HG02938 (cell line): Measurements from ENCODE around the gene SYTL5.
A peak's percentile ranks its signal among the peaks of the same experiment; 100 is the strongest.

ENCODE experiments used
- ATAC-seq: cut with Tn5 transposase; IDR thresholded peaks from one replicate; pipeline ENCODE4 v1.9.1; 2021; ENCODE audit warnings: mild to moderate bottlenecking, moderate library complexity; ENCODE audit not compliant: unreplicated experiment

The SYTL5 gene

GRCh38 chrX:38087594-38087993 is 81.2 kb downstream of the SYTL5 start:
- ATAC-seq = no peak

GRCh38 chrX:38089173-38089982 is 83.0 kb downstream of the SYTL5 start:
- no peak for ATAC-seq

- no peak for ATAC-seq
Observed at GRCh38 chrX:38095971-38096529, 89.7 kb downstream of the SYTL5 start.

- ATAC-seq = no peak
Observed at GRCh38 chrX:38099688-38100087, 93.3 kb downstream of the SYTL5 start.

GRCh38 chrX:38102240-38102639 is 95.9 kb downstream of the SYTL5 start:
- no peak for ATAC-seq

- ATAC-seq = no peak
Observed at GRCh38 chrX:38102875-38103274, 96.5 kb downstream of the SYTL5 start.

GRCh38 chrX:38103857-38104812 is 97.8 kb downstream of the SYTL5 start:
- ATAC-seq = peak; percentile 88

GRCh38 chrX:38105216-38105725 is 98.9 kb downstream of the SYTL5 start:
- ATAC-seq = no peak

- no peak for ATAC-seq
Observed at GRCh38 chrX:38106991-38107655, 100.8 kb downstream of the SYTL5 start.

- no peak for ATAC-seq
Observed at GRCh38 chrX:38108364-38108763, 102.0 kb downstream of the SYTL5 start.

GRCh38 chrX:38109042-38109898 is 102.9 kb downstream of the SYTL5 start:
- no peak for ATAC-seq

GRCh38 chrX:38110231-38110630 is 103.9 kb downstream of the SYTL5 start:
- ATAC-seq = no peak

GRCh38 chrX:38111196-38111595 is 104.8 kb downstream of the SYTL5 start:
- ATAC-seq = no peak

- ATAC-seq = no peak
Observed at GRCh38 chrX:38112566-38112965, 106.2 kb downstream of the SYTL5 start.

GRCh38 chrX:38116706-38117105 is 110.4 kb downstream of the SYTL5 start:
- no peak for ATAC-seq

GRCh38 chrX:38117485-38117884 is 111.1 kb downstream of the SYTL5 start:
- ATAC-seq = no peak

GRCh38 chrX:38124000-38124399 is 117.6 kb downstream of the SYTL5 start:
- ATAC-seq = no peak

- no peak for ATAC-seq
Observed at GRCh38 chrX:38126179-38126578, 119.8 kb downstream of the SYTL5 start.

- no peak for ATAC-seq
Observed at GRCh38 chrX:38127961-38128360, 121.6 kb downstream of the SYTL5 start.

- no peak for ATAC-seq
Observed at GRCh38 chrX:38129366-38129765, 123.0 kb downstream of the SYTL5 start.
